Inflammatory macrophage treated with lipopolysaccharide for 1 hour (primary cell): Measurements from ENCODE around the gene USP32.

Experiments
- DNase-seq, 2 donors: peaks; one replicate each; pipeline ENCODE4 v3.0.0-alpha.2; 2020 to 2022

The USP32 gene

DNA sequence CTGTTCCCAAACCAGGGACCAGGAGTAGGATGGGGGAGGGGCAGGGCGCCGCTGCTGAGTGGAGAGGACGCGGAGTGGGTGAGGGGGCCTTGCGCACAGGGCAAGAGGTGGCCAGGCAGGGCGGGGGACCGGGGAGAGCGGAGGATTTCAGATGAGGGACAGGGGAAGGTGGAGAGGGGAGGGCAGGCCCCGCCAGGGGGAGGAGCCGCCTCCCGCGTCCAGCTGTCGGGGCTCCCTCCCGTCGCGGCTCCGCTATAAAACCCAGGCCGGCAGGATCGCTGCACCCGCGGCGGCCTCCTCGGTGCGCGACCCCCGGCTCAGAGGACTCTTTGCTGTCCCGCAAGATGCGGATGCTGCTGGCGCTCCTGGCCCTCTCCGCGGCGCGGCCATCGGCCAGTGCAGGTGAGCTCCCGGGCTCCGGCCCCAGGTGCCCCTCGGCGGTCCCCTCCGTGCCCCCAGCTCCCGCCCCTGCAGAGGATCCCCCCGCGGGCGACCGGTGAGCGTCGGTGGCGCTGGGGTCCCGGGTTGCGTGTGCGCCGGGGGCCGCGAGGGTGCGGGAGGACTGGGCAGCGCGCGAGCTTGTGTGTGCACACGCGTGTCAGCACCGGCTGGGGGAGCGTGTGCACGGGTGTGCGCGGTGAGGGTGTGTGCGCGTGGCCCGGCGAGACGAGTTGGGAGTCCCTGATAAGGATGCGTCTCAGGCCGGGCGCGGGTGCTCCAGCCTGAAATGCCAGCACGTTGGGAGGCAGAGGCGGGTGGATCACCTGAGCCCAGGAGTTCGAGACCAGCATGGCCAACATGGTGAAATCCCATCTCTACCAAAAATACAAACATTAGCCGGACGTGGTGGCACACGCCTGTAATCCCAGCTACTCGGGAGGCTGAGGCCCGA is 242.0 kb downstream of the USP32 start, which contains the start of gene CA4:
Gene CA4, plus strand, starts transcription at position 283 of the 892 bp plus-strand sequence. Its CDS starts 62 bp downstream, at position 345.
- DNase-seq = no peak

- DNase-seq = no peak
Observed at GRCh38 chr17:60148373-60148772, 243.6 kb downstream of the USP32 start.

GRCh38 chr17:60147553-60148223 is 244.2 kb downstream of the USP32 start:
- peak; percentile 27 to 46 for DNase-seq

GRCh38 chr17:60146206-60146605 is 245.7 kb downstream of the USP32 start:
- DNase-seq = no peak

GRCh38 chr17:60145006-60145935 is 246.7 kb downstream of the USP32 start:
- DNase-seq = no peak

- DNase-seq = peak; percentile 73 to 96
Observed at GRCh38 chr17:60142872-60143499, 248.9 kb downstream of the USP32 start.

DNA sequence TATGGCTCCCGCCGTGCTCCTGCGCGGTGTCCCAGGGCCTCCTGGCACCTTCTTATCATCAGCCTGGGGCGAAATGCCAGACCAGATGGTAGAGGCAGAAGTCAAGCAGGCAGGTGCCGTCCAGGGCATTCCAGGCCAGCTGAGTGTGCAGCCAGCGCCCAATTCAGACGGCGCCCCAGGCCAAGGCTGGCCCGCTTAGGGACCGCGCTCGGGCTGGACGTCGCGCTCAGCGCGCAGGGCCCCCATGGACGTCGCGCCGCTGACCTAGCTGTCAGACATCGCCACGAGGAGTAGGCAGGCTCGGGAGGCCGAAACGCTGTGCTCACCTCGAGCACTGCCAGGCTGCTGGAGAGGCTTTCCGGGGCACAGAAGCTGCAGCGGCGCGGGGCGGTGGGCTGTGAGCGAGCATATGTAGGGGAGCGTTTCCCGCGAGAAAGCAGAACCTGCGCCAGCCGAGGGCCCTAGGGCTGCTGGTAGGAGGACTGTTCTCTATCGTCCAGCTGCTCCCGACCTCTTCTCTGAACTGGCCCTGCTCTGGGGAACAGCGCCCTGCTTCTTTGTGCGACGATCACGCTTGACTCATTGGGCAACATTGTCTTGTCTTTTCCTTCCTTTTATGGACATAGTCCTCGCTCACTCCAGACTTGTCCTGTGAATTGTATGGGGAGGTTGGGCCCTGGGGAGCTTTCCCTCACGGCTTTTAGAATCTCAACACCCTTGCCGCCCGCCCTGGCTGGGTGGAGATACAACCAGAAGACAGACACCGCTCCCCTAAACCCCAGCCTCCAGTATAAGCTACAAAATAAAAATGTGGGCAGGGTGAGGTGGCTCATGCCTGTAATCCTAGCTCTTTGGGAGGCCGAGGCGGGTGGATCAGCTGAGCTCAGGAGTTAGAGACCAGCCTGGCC is 250.6 kb downstream of the USP32 start:
- peak; percentile 50 to 54 for DNase-seq

- peak; percentile 39 to 82 for DNase-seq
Observed at GRCh38 chr17:60139438-60140285, 252.3 kb downstream of the USP32 start.

GRCh38 chr17:60138769-60139437 is 253.0 kb downstream of the USP32 start:
- DNase-seq = no peak

DNA sequence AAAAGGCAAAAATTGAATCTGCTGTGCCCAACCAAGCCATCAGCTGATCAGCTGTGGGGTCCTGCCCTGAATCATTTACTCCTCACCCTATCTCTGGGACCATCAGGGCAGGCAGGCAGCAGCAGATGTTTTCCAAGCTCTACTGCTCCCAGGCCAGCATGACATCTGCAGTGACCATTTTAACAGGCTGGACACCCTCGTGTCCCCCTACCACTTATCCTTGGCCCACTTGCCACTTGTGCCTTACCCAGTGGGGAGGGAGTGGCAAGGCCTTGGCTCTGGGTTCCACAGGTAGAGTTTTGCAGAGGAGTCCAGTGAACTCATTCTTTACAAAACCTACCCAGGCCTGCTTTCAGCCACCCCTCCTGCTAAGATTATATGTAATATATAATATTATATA is 254.2 kb downstream of the USP32 start:
- no peak for DNase-seq

DNA sequence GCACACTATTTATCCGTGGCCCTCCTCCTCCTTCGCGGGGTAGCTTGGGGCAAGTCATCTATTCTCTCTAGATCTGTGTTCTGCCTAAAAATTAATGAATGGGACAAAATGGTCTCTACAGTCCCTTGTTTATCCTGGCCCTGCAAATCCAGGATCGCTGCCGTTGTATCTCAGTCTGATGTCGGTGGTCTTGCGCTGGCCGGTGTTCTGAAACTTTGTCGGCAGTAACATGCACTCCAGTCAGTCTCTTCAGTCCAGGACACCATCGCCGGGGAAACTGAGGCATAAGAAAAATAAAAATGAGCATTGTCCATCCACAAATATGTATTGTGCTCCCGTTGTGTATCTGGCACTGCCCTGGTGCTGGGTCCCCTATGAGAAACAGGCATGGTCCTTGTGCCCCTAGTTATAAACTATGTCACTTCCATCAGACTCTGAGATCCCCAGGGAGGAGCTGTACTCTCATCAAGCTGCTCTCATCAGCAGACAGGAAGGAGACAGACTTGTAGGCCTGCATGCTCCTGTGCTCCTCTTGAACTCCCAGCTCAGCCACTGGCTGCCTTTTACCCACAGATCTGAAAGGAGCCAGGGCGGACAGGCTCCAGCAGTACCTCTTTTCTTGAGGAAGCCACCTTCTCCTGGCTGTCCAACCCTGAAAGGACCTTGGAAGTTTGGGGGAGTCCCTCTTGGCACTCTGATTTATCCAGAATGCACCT is 255.8 kb downstream of the USP32 start:
- DNase-seq = no peak

DNA sequence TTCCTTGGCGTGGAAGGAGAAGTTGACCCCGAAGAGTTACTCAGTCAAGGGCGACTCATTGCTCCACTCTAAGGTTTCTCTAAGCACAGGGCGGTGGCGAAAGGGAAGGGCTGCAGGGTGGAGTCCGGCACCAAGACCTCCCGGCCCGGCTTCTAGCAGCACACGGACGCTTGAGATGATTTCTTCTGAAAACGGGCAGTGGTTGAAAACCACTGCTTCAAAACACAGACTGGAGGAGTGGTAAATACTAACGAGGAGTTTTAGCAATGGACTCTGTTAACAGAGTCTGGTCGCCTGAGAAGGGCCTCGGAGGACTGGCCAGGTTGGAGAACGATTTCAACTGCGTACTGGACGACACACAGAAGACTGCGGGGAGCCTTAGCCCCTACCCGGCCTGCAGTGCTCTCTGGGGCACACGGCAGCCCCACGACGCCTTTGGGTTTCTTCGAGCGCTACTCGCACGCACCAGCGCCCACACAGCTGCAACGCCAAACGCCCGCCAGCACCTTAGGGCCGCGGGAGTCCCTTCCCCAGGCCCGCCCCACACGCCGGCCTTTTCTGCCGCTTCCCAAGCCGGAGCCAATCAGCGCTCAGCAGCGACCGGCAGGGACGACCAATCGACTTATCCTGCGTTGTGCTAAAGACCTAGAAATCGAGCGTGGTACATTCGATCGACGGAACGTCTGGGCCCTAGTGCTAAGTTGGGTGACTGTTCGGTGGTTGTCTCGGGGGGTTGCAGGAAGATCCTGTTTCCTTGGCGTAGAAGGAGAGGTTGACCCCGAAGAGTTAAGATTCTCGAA is 256.6 kb downstream of the USP32 start:
- DNase-seq = peak; percentile 86 to 92

DNA sequence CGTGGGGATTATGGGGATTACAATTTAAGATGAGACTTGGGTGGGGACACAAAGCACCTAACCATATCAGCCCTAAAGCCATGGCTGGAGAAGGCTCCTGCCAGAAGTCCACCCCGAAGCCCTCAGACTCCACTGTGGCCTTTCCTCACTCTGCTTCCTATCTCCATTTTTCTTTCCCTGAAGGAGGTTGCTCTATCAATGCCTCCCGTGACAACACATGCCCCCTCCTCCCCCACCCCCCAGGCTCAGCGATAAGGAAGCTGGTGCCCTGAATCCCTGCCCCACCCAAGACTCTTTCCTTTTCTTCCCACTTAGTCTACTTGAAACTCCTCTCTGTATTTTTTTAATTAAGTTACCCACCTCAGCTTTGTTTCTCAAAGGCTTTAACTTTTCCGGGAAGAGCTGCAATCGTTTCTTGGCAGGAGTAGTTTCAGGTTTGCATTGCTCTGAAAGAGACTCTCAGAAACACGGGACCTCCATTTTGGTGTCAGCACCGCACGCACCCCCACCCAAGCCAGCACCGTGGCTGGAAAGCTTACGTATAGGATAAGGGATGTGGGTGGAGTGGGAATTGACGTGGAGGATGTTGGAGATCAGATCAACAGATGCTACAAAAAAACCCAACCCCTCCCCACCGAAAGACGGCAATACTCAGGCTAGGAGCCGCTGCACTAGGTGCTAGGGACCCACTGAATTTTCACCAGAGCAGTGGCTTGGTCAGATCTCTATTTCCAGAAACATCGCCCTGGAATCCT is 257.4 kb downstream of the USP32 start:
- peak in 1 of 2 donors; percentile 18 for DNase-seq

- no peak for DNase-seq
Observed at GRCh38 chr17:60130466-60130865, 261.5 kb downstream of the USP32 start.

GRCh38 chr17:60129164-60129563 is 262.8 kb downstream of the USP32 start:
- no peak for DNase-seq
